Measurements from ENCODE around the gene HIVEP3. TPM values are rescaled to one million over a fixed set of nuclear protein-coding genes. Genes with fewer than 3 reads are reported as not detected.

Gene HIVEP3
- total RNA-seq, 2 donors from 2014 or later = 2.3 to 12.8 TPM

DNA sequence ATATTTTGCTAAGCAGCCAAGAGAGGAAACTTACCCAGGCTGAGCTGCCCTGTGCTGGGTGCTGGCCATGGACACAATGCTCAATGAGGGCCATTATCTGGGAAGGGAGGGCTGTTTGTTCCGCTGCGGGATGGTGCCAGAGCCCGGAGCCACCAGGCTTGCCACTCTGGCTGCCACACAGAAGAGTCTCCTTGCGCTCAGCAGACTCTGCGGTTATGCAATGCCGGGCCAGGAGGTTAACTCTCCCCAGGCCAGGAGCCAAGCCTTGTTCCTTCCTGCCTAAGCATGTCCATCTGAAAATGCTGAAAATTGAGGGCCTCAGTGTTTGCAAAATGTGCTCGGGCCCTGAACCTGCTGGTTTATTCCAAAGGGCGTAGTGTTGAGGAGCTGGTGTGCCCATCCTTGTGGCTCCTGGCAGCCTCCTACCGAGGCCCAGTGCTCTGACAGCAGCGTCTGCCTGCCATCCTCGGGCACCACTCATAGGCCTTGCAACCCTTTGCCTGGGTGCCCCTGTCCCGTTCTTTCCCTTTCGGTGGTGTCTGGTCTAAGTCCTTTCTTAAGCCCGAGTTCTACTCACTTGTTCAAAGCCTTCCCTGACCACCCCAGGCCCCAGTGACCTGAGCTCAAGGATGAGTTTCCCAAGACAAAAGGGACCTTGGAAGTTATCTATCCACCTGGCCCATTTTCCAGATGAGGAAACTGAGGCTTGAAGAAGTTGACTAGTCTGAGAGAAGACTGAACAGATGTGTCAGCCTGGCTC is 300.5 kb downstream of the HIVEP3 start:
- Histone ChIP-seq H3K9me3 (no peaks in the 10 kb centered on the region), H3K27ac (no peak overlapping the region), H3K27me3 (replicated peaks; ENCODE audit: insufficient read depth) (no peaks in the 10 kb centered on the region), H3K4me3 (no peak overlapping the region), H3K36me3 (no peaks in the 10 kb centered on the region), H3K4me1 (ENCODE audit: control insufficient read depth in 1 of 2, low read depth in 2 of 2) (peaks cover 8 to 19% of the 10 kb centered on the region in 2 donors)
- ATAC-seq (ENCODE audit: insufficient number of reproducible peaks, low FRiP score, low read depth) = no peak
- TF ChIP-seq, protein P1, sequence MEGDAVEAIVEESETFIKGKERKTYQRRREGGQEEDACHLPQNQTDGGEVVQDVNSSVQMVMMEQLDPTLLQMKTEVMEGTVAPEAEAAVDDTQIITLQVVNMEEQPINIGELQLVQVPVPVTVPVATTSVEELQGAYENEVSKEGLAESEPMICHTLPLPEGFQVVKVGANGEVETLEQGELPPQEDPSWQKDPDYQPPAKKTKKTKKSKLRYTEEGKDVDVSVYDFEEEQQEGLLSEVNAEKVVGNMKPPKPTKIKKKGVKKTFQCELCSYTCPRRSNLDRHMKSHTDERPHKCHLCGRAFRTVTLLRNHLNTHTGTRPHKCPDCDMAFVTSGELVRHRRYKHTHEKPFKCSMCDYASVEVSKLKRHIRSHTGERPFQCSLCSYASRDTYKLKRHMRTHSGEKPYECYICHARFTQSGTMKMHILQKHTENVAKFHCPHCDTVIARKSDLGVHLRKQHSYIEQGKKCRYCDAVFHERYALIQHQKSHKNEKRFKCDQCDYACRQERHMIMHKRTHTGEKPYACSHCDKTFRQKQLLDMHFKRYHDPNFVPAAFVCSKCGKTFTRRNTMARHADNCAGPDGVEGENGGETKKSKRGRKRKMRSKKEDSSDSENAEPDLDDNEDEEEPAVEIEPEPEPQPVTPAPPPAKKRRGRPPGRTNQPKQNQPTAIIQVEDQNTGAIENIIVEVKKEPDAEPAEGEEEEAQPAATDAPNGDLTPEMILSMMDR (IDR thresholded peaks at IDR 0.05) = no peak
- no peak for DNase-seq (ENCODE audit: low spot score)

DNA sequence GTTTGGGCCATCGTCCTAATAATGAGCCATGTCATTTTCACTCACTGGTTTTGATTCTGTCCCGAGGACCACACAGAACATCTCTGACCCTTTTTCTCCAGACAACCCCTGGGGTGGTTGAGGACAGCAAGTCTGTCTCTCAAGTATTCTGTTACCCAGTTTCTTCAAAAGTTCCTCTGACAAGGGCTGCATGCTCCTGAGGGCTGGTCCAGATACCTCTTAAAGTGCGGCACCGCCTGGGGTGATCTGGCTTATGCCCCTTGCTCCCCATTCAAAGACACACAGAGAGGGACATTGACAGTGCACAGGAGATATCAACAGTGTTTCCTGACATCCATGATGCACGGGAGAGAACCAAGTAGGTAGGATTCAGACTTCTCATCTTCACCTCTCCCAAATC is 301.4 kb downstream of the HIVEP3 start:
- no peak for ATAC-seq (ENCODE audit: insufficient number of reproducible peaks, low FRiP score, low read depth)
- H3K27me3 ChIP-seq (replicated peaks; ENCODE audit: insufficient read depth) = no peaks in the 10 kb centered on the region

DNA sequence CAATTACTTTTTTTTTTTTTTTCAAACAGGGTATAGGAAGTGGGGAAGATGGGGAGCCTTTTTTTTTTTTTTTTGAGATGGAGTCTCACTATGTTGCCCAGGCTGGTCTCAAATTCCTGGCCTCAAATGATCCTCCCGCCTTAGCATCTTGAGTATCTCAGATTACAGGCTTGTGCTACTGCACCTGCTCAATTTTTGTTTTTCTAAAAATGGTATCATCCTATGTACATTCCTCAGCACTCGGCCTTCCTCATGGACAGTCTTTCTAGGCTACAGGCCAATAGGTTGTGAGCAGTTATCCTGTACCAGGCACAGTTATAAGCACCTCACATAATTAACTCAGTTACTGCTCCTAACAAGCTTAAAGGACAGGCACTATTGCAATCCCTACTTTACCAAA is 302.2 kb downstream of the HIVEP3 start:
- no peaks in the 10 kb centered on the region for H3K36me3 ChIP-seq
- no peak overlapping the region for H3K27ac ChIP-seq
- H3K4me3 ChIP-seq = no peak overlapping the region
- ATAC-seq (ENCODE audit: insufficient number of reproducible peaks, low FRiP score, low read depth) (no peak), DNase-seq (ENCODE audit: low spot score) (no peak)
- no peaks in the 10 kb centered on the region for H3K27me3 ChIP-seq (replicated peaks; ENCODE audit: insufficient read depth)
- no peaks in the 10 kb centered on the region for H3K9me3 ChIP-seq
- TF ChIP-seq, protein P1 (IDR thresholded peaks at IDR 0.05) = no peak
- peaks cover 3 to 13% of the 10 kb centered on the region in 2 donors for H3K4me1 ChIP-seq (ENCODE audit: control insufficient read depth in 1 of 2, low read depth in 2 of 2)

More for the DNA sequence above, 301.4 kb downstream of the HIVEP3 start:
- no peak for DNase-seq (ENCODE audit: low spot score)
- Histone ChIP-seq H3K4me1 (ENCODE audit: control insufficient read depth in 1 of 2, low read depth in 2 of 2) (peaks cover 3 to 13% of the 10 kb centered on the region in 2 donors), H3K27ac (no peak overlapping the region), H3K4me3 (no peak overlapping the region), H3K9me3 (no peaks in the 10 kb centered on the region), H3K36me3 (no peaks in the 10 kb centered on the region)
- TF ChIP-seq, protein P1 (IDR thresholded peaks at IDR 0.05) = no peak

DNA sequence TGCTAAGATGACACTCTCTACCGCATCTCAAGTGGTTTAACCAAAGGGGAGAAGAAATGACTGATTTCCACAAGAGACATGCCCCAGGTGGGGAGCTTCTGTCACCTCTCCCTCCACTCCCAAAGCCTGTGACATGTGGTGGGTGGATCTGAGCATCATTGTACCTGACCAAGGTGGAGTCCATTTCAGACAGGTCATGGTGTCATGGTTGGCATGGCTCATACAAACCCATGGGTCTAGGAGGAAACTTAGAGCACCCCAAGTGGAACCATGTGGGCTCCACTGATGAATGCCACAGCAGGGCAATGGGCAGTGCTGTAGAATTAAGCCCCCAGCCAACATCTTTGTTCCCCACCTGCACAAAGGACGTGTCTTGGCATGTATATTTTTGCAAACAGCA is 302.7 kb downstream of the HIVEP3 start:
- Histone ChIP-seq H3K27me3 (replicated peaks; ENCODE audit: insufficient read depth) (no peaks in the 10 kb centered on the region), H3K27ac (no peak overlapping the region), H3K36me3 (no peaks in the 10 kb centered on the region), H3K4me3 (no peak overlapping the region), H3K4me1 (ENCODE audit: control insufficient read depth in 1 of 2, low read depth in 2 of 2) (peaks cover 3 to 13% of the 10 kb centered on the region in 2 donors), H3K9me3 (no peaks in the 10 kb centered on the region)
- ATAC-seq (ENCODE audit: insufficient number of reproducible peaks, low FRiP score, low read depth) (no peak), DNase-seq (ENCODE audit: low spot score) (no peak)
- TF ChIP-seq, protein P1 (IDR thresholded peaks at IDR 0.05) = no peak

DNA sequence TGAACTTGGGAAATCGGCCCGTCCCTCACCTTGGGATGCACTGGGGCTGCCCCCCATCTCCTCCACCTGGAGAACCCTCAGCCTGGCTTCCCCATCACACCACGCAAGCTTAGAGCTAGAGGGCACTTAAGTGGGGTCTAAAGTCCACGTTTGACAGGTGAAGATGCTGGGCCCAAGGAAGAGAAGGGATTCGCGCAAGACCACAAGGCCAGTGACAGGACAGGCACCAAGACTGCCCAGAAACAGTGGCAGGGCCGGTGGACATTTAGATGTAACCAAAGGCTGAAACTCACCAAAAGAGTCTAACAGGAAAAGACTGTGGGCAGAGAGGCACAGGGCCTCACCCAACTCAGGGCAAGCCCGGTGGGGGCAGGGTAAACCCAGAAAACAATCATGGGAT is 303.4 kb downstream of the HIVEP3 start:
- Histone ChIP-seq H3K27me3 (replicated peaks; ENCODE audit: insufficient read depth) (no peaks in the 10 kb centered on the region), H3K4me3 (no peak overlapping the region), H3K4me1 (ENCODE audit: control insufficient read depth in 1 of 2, low read depth in 2 of 2) (peaks cover 3 to 13% of the 10 kb centered on the region in 2 donors), H3K9me3 (no peaks in the 10 kb centered on the region), H3K36me3 (no peaks in the 10 kb centered on the region), H3K27ac (no peak overlapping the region)
- DNase-seq (ENCODE audit: low spot score) (no peak), ATAC-seq (ENCODE audit: insufficient number of reproducible peaks, low FRiP score, low read depth) (no peak)
- TF ChIP-seq, protein P1 (IDR thresholded peaks at IDR 0.05) = no peak
